GM10248 (cell line): Measurements from ENCODE around the gene RASSF5.

Experiments
- CTCF ChIA-PET: fragments of 300-600 bp; sonication (Branson Sonifier 250); formaldehyde crosslinking; extraction: SDS; loops from one replicate; lab custom pipeline; 2021; ENCODE audit warnings: antibody characterized with exemption; lab: Yijun Ruan, JAX
- POLR2A ChIA-PET: fragments of 350-650 bp; sonication (Branson Sonifier 250); formaldehyde crosslinking; extraction: SDS; loops from one replicate; lab custom pipeline; 2020; ENCODE audit warnings: antibody characterized with exemption; lab: Yijun Ruan, JAX
- DNase-seq: peaks from one replicate; pipeline ENCODE4 v3.0.0; 2012; ENCODE audit errors: extremely low spot score
- CTCF ChIP-seq: IDR thresholded peaks from 2 replicates; pipeline ENCODE4 v1.5.1; 2012; ENCODE audit warnings: mild to moderate bottlenecking, low read depth; ENCODE audit errors: extremely low read depth, missing control alignments, control extremely low read depth

Gene RASSF5

GRCh38 chr1:206502812-206503211, 4.5 kb upstream of the RASSF5 start:
- no peak for TF ChIP-seq CTCF
- ChIA-PET CTCF (interaction anchor here (1.1 to 15.7 kb wide), 7 partner anchors 12 to 163 kb away, joined by 3 to 179 read pairs (median 7); no protein-coding TSS in a partner anchor), POLR2A (no interaction called here)
- DNase-seq = no peak

- peak; percentile 78 for DNase-seq
- ChIA-PET POLR2A (no interaction called here), CTCF (interaction anchor here (0.6 to 15.7 kb wide), 10 partner anchors 8 to 323 kb away, joined by 3 to 179 read pairs (median 5); no protein-coding TSS in a partner anchor)
- no peak for TF ChIP-seq CTCF
These were observed 3.6 kb upstream of the RASSF5 start for GRCh38 chr1:206503591-206504362.

GRCh38 chr1:206504363-206504713, 3.0 kb upstream of the RASSF5 start:
- CTCF ChIA-PET = interaction anchor here (0.6 to 15.7 kb wide), 8 partner anchors 8 to 322 kb away, joined by 3 to 179 read pairs (median 4); no protein-coding TSS in a partner anchor
- POLR2A ChIA-PET = no interaction called here
- no peak for TF ChIP-seq CTCF
- DNase-seq = no peak

GRCh38 chr1:206505702-206506355, 1.5 kb upstream of the RASSF5 start:
- POLR2A ChIA-PET = interaction anchor here (1.0 kb wide), 2 partner anchors 10 to 12 kb away, joined by 4 read pairs; no protein-coding TSS in a partner anchor
- no peak for DNase-seq
- peak; percentile 39 for TF ChIP-seq CTCF
- CTCF ChIA-PET = interaction anchor here (0.8 to 15.7 kb wide), 16 partner anchors 9 to 442 kb away, joined by 3 to 179 read pairs (median 4); no protein-coding TSS in a partner anchor

- ChIA-PET POLR2A (interaction anchor here (0.6 to 1.6 kb wide), 8 partner anchors 9 to 73 kb away, joined by 3 to 8 read pairs (median 4); no protein-coding TSS in a partner anchor), CTCF (interaction anchor here (0.6 to 15.7 kb wide), 25 partner anchors 10 to 233 kb away, joined by 3 to 179 read pairs (median 4); no protein-coding TSS in a partner anchor)
- peak; percentile 49 for DNase-seq
- TF ChIP-seq CTCF = no peak
These were observed 687 bp upstream of the RASSF5 start for GRCh38 chr1:206506405-206507283.
